ENCODE data around the gene CUL4A.
A peak's percentile ranks its signal among the peaks of the same experiment; 100 is the strongest.

The CUL4A gene

DNA sequence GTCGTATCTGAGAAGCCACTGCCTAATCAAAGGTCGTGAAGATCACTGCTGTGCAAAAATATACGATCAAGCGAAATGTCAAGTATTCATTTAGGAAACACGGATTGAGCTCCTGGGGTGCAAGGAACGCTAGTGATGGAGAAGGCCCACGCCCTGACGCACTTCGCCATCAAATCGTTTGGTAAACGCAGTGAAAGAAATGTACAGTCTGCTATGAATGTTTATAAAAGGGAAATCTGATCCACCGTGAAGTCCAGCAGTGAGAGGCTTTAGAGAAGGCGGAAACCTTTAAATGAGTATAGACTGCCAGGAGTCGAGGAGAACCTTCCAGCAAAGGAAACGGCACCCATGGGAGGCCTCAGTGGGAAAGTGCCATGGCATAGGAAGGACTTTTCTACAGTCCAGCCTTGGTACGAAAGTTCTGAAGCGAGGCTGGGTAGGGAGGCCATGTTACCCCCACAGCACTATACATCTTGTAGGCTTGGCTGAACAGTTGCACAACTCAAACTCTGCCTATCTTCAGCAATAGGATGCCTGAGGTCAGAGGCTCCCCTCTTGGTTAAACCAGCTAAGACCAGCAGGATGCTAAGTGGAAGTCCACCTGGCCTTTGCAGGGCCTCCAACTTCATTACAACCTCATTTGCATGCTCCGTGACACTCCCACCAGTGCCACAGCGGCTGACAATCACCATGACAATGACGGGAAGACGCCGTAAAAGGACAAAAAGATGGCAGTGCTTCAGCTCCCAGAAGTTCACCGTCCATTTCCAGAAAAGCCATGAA is 21.3 kb upstream of the CUL4A start:
- Mint-ChIP-seq H3K9me3 (ENCODE audit: low read depth) (no peaks in the 10 kb centered on the region), H3K4me3 (no peak overlapping the region), H3K4me1 (ENCODE audit: low read depth) (peaks cover 46% of the 10 kb centered on the region), H3K27me3 (no peaks in the 10 kb centered on the region), H3K27ac (peak overlapping the region; percentile 82), H3K36me3 (peaks cover 19% of the 10 kb centered on the region)

GRCh38 chr13:113190181-113190580 is 19.2 kb upstream of the CUL4A start:
- no peak overlapping the region for H3K27ac Mint-ChIP-seq
- H3K27me3 Mint-ChIP-seq = no peaks in the 10 kb centered on the region
- no peak overlapping the region for H3K4me3 Mint-ChIP-seq
- no peaks in the 10 kb centered on the region for H3K9me3 Mint-ChIP-seq (ENCODE audit: low read depth)
- peaks cover 17% of the 10 kb centered on the region for H3K36me3 Mint-ChIP-seq
- H3K4me1 Mint-ChIP-seq (ENCODE audit: low read depth) = peaks cover 29% of the 10 kb centered on the region

DNA sequence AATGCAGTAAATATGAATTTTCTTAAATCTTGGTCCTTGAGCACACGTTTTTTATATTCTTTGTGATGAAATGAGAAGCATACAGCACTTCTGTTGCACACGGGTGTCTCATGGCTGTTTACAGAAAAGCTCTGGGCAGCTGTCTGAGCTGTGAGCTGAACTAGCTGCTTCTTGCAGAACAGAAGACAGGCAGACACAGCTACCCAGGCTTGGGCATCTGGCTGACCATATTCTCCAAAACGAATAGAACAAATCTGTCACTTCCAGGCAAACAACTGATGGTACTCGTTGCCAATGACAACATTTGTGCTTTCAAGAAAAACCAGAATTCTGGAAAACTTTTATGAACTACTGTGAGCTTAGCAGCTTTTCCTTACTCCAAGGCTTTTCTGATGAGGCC is 17.1 kb upstream of the CUL4A start:
- H3K4me1 Mint-ChIP-seq (ENCODE audit: low read depth) = peaks cover 13% of the 10 kb centered on the region
- H3K27ac Mint-ChIP-seq = no peak overlapping the region
- peaks cover 15% of the 10 kb centered on the region for H3K36me3 Mint-ChIP-seq
- H3K9me3 Mint-ChIP-seq (ENCODE audit: low read depth) = no peaks in the 10 kb centered on the region
- no peaks in the 10 kb centered on the region for H3K27me3 Mint-ChIP-seq
- H3K4me3 Mint-ChIP-seq = no peak overlapping the region

DNA sequence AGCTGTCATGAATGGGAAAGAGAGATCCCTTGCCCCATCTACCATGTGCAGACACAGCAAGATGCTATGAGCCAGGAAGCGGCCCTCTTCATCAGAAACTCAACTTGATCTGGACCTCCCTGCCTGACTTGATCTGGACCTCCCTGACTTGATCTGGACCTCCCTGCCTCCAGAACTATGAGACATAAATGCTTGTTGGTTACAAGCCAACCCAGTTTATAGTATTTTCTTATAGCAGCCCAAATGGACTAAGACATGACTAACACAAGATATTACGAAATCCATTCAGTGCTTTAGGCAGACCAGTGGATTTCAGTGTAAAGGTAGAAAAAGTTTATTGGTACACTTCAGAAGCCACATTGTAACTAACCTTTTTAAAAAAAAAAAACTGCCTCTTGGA is 16.5 kb upstream of the CUL4A start:
- Mint-ChIP-seq H3K36me3 (peaks cover 12% of the 10 kb centered on the region), H3K27me3 (no peaks in the 10 kb centered on the region), H3K4me1 (ENCODE audit: low read depth) (peaks cover 7% of the 10 kb centered on the region)

DNA sequence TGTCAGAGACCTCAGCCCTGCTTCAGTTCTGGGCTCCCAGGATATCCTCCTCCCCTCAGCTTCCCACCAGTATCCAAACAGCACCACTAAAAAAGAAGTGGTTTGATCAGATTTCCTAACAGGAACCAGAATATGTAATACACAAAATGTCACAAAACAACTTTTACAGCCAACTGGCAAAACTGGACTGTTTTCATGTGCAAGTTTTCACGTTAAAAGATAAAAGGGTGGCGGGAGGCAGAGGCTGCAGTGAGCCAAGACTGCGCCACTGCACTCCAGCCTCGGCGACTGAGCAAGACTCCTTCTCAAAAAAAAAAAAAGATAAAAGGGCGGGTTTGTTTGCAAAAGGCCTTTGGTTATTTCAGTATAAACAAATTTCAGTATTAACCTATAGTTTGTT is 14.1 kb upstream of the CUL4A start:
- H3K27ac Mint-ChIP-seq = no peak overlapping the region

More for the DNA sequence above, 16.5 kb upstream of the CUL4A start:
- H3K4me3 Mint-ChIP-seq = no peak overlapping the region
- H3K27ac Mint-ChIP-seq = no peak overlapping the region
- no peaks in the 10 kb centered on the region for H3K9me3 Mint-ChIP-seq (ENCODE audit: low read depth)

GRCh38 chr13:113196970-113197737 is 12.3 kb upstream of the CUL4A start:
- no peaks in the 10 kb centered on the region for H3K27me3 Mint-ChIP-seq
- H3K4me1 Mint-ChIP-seq (ENCODE audit: low read depth) = peaks cover 5% of the 10 kb centered on the region
- H3K27ac Mint-ChIP-seq = no peak overlapping the region
- no peak overlapping the region for H3K4me3 Mint-ChIP-seq
- H3K9me3 Mint-ChIP-seq (ENCODE audit: low read depth) = no peaks in the 10 kb centered on the region
- peaks cover 8% of the 10 kb centered on the region for H3K36me3 Mint-ChIP-seq

More for the DNA sequence above, 14.1 kb upstream of the CUL4A start:
- no peaks in the 10 kb centered on the region for H3K27me3 Mint-ChIP-seq
- peaks cover 1% of the 10 kb centered on the region for H3K4me1 Mint-ChIP-seq (ENCODE audit: low read depth)
- H3K9me3 Mint-ChIP-seq (ENCODE audit: low read depth) = no peaks in the 10 kb centered on the region
- H3K36me3 Mint-ChIP-seq = peaks cover 6% of the 10 kb centered on the region
- no peak overlapping the region for H3K4me3 Mint-ChIP-seq

DNA sequence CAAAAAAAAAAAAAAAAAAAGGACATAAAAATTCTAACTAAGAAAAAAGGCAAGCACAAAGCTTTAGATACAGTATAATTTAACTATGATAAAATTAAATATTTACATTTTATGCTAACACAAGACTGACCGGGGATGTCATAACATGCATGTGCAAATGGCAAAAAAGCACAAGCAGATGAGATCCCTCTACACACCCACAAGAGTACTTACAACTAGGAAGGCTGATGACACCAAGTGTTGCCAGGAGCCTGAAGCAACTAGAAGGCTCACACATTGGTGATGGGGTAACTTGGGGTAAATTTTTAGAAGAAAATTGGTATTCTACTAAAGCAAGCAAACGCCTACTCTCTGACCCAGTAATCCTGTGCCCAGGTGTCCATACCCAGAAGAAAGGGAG is 7.6 kb upstream of the CUL4A start:
- no peak overlapping the region for H3K4me3 Mint-ChIP-seq
- peaks cover 9% of the 10 kb centered on the region for H3K36me3 Mint-ChIP-seq
- H3K27me3 Mint-ChIP-seq = no peaks in the 10 kb centered on the region
- H3K9me3 Mint-ChIP-seq (ENCODE audit: low read depth) = no peaks in the 10 kb centered on the region
- H3K4me1 Mint-ChIP-seq (ENCODE audit: low read depth) = peaks cover 46% of the 10 kb centered on the region
- no peak overlapping the region for H3K27ac Mint-ChIP-seq

- Mint-ChIP-seq H3K4me3 (peak overlapping the region; percentile 10), H3K27ac (peak overlapping the region; percentile 65), H3K27me3 (no peaks in the 10 kb centered on the region), H3K9me3 (ENCODE audit: low read depth) (no peaks in the 10 kb centered on the region), H3K4me1 (ENCODE audit: low read depth) (peaks cover 57% of the 10 kb centered on the region), H3K36me3 (peaks cover 11% of the 10 kb centered on the region)
Observed at GRCh38 chr13:113202912-113203311, 6.5 kb upstream of the CUL4A start.

GRCh38 chr13:113203507-113204377 is 5.7 kb upstream of the CUL4A start:
- H3K27me3 Mint-ChIP-seq = no peaks in the 10 kb centered on the region
- H3K36me3 Mint-ChIP-seq = peaks cover 11% of the 10 kb centered on the region
- H3K9me3 Mint-ChIP-seq (ENCODE audit: low read depth) = no peaks in the 10 kb centered on the region
- no peak overlapping the region for H3K4me3 Mint-ChIP-seq
- peak overlapping the region; percentile 34 for H3K27ac Mint-ChIP-seq
- H3K4me1 Mint-ChIP-seq (ENCODE audit: low read depth) = peaks cover 57% of the 10 kb centered on the region

DNA sequence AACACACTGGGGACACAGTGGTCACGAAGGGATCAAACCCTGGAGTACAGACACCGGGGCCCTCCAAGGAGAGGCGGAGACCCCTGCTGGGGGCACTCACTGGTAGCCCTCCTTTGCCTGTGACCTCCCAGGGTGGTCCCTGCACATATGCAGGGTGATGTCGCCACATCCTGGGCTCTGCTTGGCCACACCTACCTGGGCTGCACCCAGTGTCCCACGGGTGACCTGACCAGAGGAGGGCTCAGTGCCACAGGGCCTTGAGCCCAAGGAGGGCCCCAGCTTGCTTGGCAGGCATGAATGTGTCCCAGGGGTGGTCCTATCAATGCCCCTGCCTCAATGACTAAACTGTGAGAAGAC is 5.1 kb upstream of the CUL4A start:
- Mint-ChIP-seq H3K4me3 (no peak overlapping the region), H3K4me1 (ENCODE audit: low read depth) (peaks cover 57% of the 10 kb centered on the region), H3K27ac (no peak overlapping the region), H3K36me3 (peaks cover 11% of the 10 kb centered on the region), H3K9me3 (ENCODE audit: low read depth) (no peaks in the 10 kb centered on the region), H3K27me3 (no peaks in the 10 kb centered on the region)

GRCh38 chr13:113205428-113205931 is 3.9 kb upstream of the CUL4A start:
- Mint-ChIP-seq H3K4me3 (peak overlapping the region; percentile 96), H3K27ac (peak overlapping the region; percentile 69), H3K27me3 (no peaks in the 10 kb centered on the region), H3K9me3 (ENCODE audit: low read depth) (no peaks in the 10 kb centered on the region), H3K4me1 (ENCODE audit: low read depth) (peaks cover 57% of the 10 kb centered on the region), H3K36me3 (peaks cover 9% of the 10 kb centered on the region)

- Mint-ChIP-seq H3K9me3 (ENCODE audit: low read depth) (no peaks in the 10 kb centered on the region), H3K27me3 (no peaks in the 10 kb centered on the region), H3K4me1 (ENCODE audit: low read depth) (peaks cover 66% of the 10 kb centered on the region), H3K36me3 (peaks cover 12% of the 10 kb centered on the region), H3K27ac (peak overlapping the region; percentile 93), H3K4me3 (peak overlapping the region; percentile 96)
Observed at GRCh38 chr13:113207460-113207859, 2.0 kb upstream of the CUL4A start.

DNA sequence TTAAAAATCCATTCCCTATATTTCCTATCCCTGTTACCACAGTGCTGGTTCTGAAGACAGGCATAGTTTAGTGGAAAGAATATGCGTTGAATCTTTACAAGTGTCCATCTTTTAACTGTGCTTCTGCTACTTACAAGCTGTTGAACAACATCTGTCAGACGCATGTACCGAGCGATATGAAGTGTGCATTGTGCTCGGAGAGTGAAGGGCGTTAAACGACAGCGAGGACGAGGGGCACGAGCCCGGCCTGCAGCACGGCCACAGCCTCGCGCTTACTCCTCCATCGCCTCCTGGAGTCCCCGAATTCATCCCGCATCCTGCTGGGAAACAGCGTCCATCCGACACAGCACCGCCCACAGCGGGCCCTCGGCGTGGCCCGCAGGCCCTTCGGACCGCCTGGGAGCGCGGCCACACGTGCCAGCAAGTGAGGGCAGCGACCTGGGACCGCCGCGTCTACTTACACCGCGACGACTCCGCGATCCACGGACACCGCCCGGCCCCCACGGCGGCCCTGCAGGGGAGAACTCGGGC is 1.5 kb upstream of the CUL4A start:
- Mint-ChIP-seq H3K9me3 (ENCODE audit: low read depth) (no peaks in the 10 kb centered on the region), H3K27me3 (no peaks in the 10 kb centered on the region), H3K4me3 (peak overlapping the region; percentile 96), H3K4me1 (ENCODE audit: low read depth) (peaks cover 65% of the 10 kb centered on the region), H3K36me3 (peaks cover 12% of the 10 kb centered on the region), H3K27ac (peak overlapping the region; percentile 93)
